A204.1 (cell line): ENCODE results near the gene WNT10A.
"Not testable (repeated sequence)": the region's sequence is repeated elsewhere in the genome, so short reads cannot be mapped to it uniquely, and the experiment has no call there.

Experiments
- FAIRE-seq: peaks from 2 replicates; lab custom pipeline; 2012; peaks lifted over from hg19 to GRCh38; lab: Jason Lieb, UNC

Gene WNT10A

GRCh38 chr2:218880102-218880858, at the start of gene WNT10A:
Gene WNT10A (plus strand): TSS chr2:218880852. CDS start chr2:218880996, 144 bp downstream.
- no peak for FAIRE-seq

- no peak for FAIRE-seq
Measured at GRCh38 chr2:218831378-218831990, 49.2 kb upstream of the WNT10A start, which contains the start of gene PRKAG3. Gene PRKAG3 (minus strand): TSS chr2:218831803.

- FAIRE-seq: no peak
Measured at GRCh38 chr2:218832081-218832480, 48.6 kb upstream of the WNT10A start.

GRCh38 chr2:218832520-218832919, 48.1 kb upstream of the WNT10A start:
- no peak for FAIRE-seq

- no peak for FAIRE-seq
Measured at GRCh38 chr2:218833023-218833609, 47.5 kb upstream of the WNT10A start.

GRCh38 chr2:218834685-218835084, 46.0 kb upstream of the WNT10A start:
- FAIRE-seq: no peak

- FAIRE-seq: no peak
Measured at GRCh38 chr2:218837495-218837894, 43.2 kb upstream of the WNT10A start.

GRCh38 chr2:218839430-218839829, 41.2 kb upstream of the WNT10A start:
- FAIRE-seq: no peak

GRCh38 chr2:218839888-218840287, 40.8 kb upstream of the WNT10A start:
- FAIRE-seq: no peak

- not testable (repeated sequence) for FAIRE-seq
Measured at GRCh38 chr2:218844334-218844733, 36.3 kb upstream of the WNT10A start.

- not testable (repeated sequence) for FAIRE-seq
Measured at GRCh38 chr2:218846963-218847362, 33.7 kb upstream of the WNT10A start.

GRCh38 chr2:218849721-218850120, 30.9 kb upstream of the WNT10A start:
- FAIRE-seq: no peak

GRCh38 chr2:218850796-218851195, 29.9 kb upstream of the WNT10A start:
- FAIRE-seq: no peak

- FAIRE-seq: no peak
Measured at GRCh38 chr2:218851286-218851685, 29.4 kb upstream of the WNT10A start.

GRCh38 chr2:218852911-218853667, 27.6 kb upstream of the WNT10A start:
- FAIRE-seq: no peak

GRCh38 chr2:218853766-218854165, 26.9 kb upstream of the WNT10A start:
- FAIRE-seq: no peak

GRCh38 chr2:218854860-218855259, 25.8 kb upstream of the WNT10A start:
- FAIRE-seq: no peak

GRCh38 chr2:218855305-218856166, 25.1 kb upstream of the WNT10A start:
- no peak for FAIRE-seq

GRCh38 chr2:218856167-218856895, 24.3 kb upstream of the WNT10A start:
- FAIRE-seq: no peak

GRCh38 chr2:218856896-218857243, 23.8 kb upstream of the WNT10A start:
- FAIRE-seq: no peak
